H1 (cell line): ENCODE measurements around the gene RAD51B. TPM values are rescaled to one million over a fixed set of nuclear protein-coding genes. Genes with fewer than 3 reads are reported as not detected.
A peak's percentile ranks its signal among the peaks of the same experiment; 100 is the strongest.

Experiments used
- CTCF ChIA-PET: fragments of 300-600 bp; sonication (Branson Sonifier 250); formaldehyde crosslinking; loops from one replicate; lab custom pipeline; 2021; ENCODE audit not compliant: partially characterized antibody; lab: Charles Lee
- POLR2A ChIA-PET: fragments of 300-600 bp; sonication (Branson Sonifier 250); formaldehyde crosslinking; loops from one replicate; lab custom pipeline; 2021; ENCODE audit warnings: inconsistent platforms; ENCODE audit not compliant: partially characterized antibody; lab: Charles Lee
- DNase-seq, 2 experiments: peaks; one replicate each; pipeline versions ENCODE4 v3.0.0 to v3.0.0-alpha.2; 2010 to 2022; ENCODE audit warnings: low spot score in 2 of 2, low read depth in 1 of 2, mixed read lengths in 1 of 2
- FAIRE-seq: peaks from 2 replicates; lab custom pipeline; 2011; peaks lifted over from hg19 to GRCh38; lab: Jason Lieb, UNC
- H2AFZ ChIP-seq: 2 replicates; pipeline ENCODE4 v1.8.1; 2012; ENCODE audit warnings: low read length, inconsistent platforms
- H2AK5ac ChIP-seq: 2 replicates; pipeline ENCODE4 v1.6.1; 2013; ENCODE audit warnings: low read depth, low read length
- H2BK120ac ChIP-seq: replicated peaks from 2 replicates; pipeline ENCODE3; 2013; ENCODE audit warnings: low read depth, low read length, inconsistent platforms
- H2BK12ac ChIP-seq: 2 replicates; pipeline ENCODE4 v1.6.1; 2013; ENCODE audit warnings: low read depth, low read length
- H2BK15ac ChIP-seq: 2 replicates; pipeline ENCODE4 v1.6.1; 2013; ENCODE audit warnings: low read length
- H2BK20ac ChIP-seq: 2 replicates; pipeline ENCODE4 v1.6.1; 2013; ENCODE audit warnings: low read length
- H2BK5ac ChIP-seq: 2 replicates; pipeline ENCODE4 v1.6.1; 2013; ENCODE audit warnings: low read depth, low read length
- H3K14ac ChIP-seq: 2 replicates; pipeline ENCODE4 v1.6.1; 2013; ENCODE audit warnings: inconsistent platforms; ENCODE audit not compliant: insufficient read length
- H3K18ac ChIP-seq: 2 replicates; pipeline ENCODE4 v1.6.1; 2013; ENCODE audit warnings: low read length; ENCODE audit errors: extremely low read depth
- H3K23ac ChIP-seq: 2 replicates; pipeline ENCODE4 v1.6.1; 2013; ENCODE audit warnings: inconsistent platforms; ENCODE audit not compliant: insufficient read length
- H3K23me2 ChIP-seq: 2 replicates; pipeline ENCODE4 v1.6.1; 2013; ENCODE audit warnings: low read depth, low read length
- H3K27ac ChIP-seq: 2 replicates; pipeline ENCODE4 v1.6.1; 2011; ENCODE audit warnings: low read depth, low read length, inconsistent platforms
- H3K27me3 ChIP-seq, 4 experiments: replicated peaks in 1 of 4; 1 replicate in 1 of 4; 2 replicates in 3 of 4; pipeline versions ENCODE4 v1.6.1 to v1.8.1; 2011 to 2013; ENCODE audit warnings: low read length in 3 of 4, mild to moderate bottlenecking in 3 of 4, inconsistent platforms in 2 of 4, mixed read lengths in 2 of 4, moderate library complexity in 1 of 4; ENCODE audit not compliant: control insufficient read depth in 3 of 4, insufficient read depth in 3 of 4; ENCODE audit errors: extremely low read depth in 1 of 4
- H3K36me3 ChIP-seq, 4 experiments: 2 replicates each; pipeline versions ENCODE4 v1.6.1 to v1.8.1; 2011 to 2013; ENCODE audit warnings: mild to moderate bottlenecking in 4 of 4, low read length in 3 of 4, moderate library complexity in 2 of 4, control low read depth in 1 of 4, inconsistent platforms in 1 of 4; ENCODE audit not compliant: insufficient read depth in 4 of 4, control insufficient read depth in 2 of 4
- H3K4ac ChIP-seq: replicated peaks from 2 replicates; pipeline ENCODE3; 2013; ENCODE audit warnings: low read length, low read depth, mixed read lengths, inconsistent platforms; ENCODE audit not compliant: insufficient read length
- H3K4me1 ChIP-seq, 4 experiments: replicated peaks in 1 of 4; 1 replicate in 1 of 4; 2 replicates in 3 of 4; pipeline versions ENCODE4 v1.6.1 to v1.8.1; 2011 to 2013; ENCODE audit warnings: low read length in 3 of 4, inconsistent platforms in 2 of 4, mixed read lengths in 1 of 4; ENCODE audit not compliant: insufficient read depth in 4 of 4, control insufficient read depth in 3 of 4
- H3K4me2 ChIP-seq, 2 experiments: 2 replicates each; pipeline versions ENCODE4 v1.6.1 to v1.8.1; 2011 to 2013; ENCODE audit warnings: low read depth in 2 of 2, low read length in 2 of 2, control low read depth in 1 of 2, inconsistent platforms in 1 of 2, mild to moderate bottlenecking in 1 of 2; ENCODE audit not compliant: insufficient read depth in 1 of 2
- H3K4me3 ChIP-seq, 4 experiments: fragments of 200-600, 300-600 bp in 1 of 4; sonication (generic), shearing (Covaris generic), sonication (Bioruptor Twin) in 1 of 4; 2 replicates each; pipeline versions ENCODE4 v1.5.1 to v1.8.1; 2011 to 2016; ENCODE audit warnings: low read length in 4 of 4, low read depth in 3 of 4, control low read depth in 2 of 4, inconsistent platforms in 2 of 4, mild to moderate bottlenecking in 2 of 4, mixed read lengths in 1 of 4, moderate library complexity in 1 of 4; ENCODE audit not compliant: insufficient read depth in 2 of 4; ENCODE audit errors: extremely low read depth in 1 of 4
- H3K56ac ChIP-seq: replicated peaks from 2 replicates; pipeline ENCODE3; 2013; ENCODE audit warnings: low read depth, mild to moderate bottlenecking, mixed read lengths, low read length, inconsistent platforms; ENCODE audit not compliant: insufficient read length
- H3K79me1 ChIP-seq: 2 replicates; pipeline ENCODE4 v1.6.1; 2013; ENCODE audit warnings: low read depth, low read length, control low read depth
- H3K79me2 ChIP-seq, 2 experiments: 2 replicates each; pipeline versions ENCODE4 v1.6.1 to v1.8.1; 2012 to 2013; ENCODE audit warnings: low read length in 2 of 2, mild to moderate bottlenecking in 2 of 2, inconsistent platforms in 1 of 2; ENCODE audit not compliant: insufficient read depth in 2 of 2, control insufficient read depth in 1 of 2
- H3K9ac ChIP-seq, 4 experiments: replicated peaks in 1 of 4; 1 replicate in 1 of 4; 2 replicates in 3 of 4; pipeline versions ENCODE4 v1.6.1 to v1.8.1; 2011 to 2013; ENCODE audit warnings: low read depth in 3 of 4, low read length in 3 of 4, control low read depth in 2 of 4, mild to moderate bottlenecking in 2 of 4, moderate library complexity in 2 of 4, inconsistent platforms in 1 of 4; ENCODE audit errors: extremely low read depth in 1 of 4
- H3K9me3 ChIP-seq, 2 experiments: 2 replicates each; pipeline versions ENCODE4 v1.6.1 to v1.8.1; 2012 to 2013; ENCODE audit warnings: mild to moderate bottlenecking in 2 of 2, moderate library complexity in 2 of 2, control low read depth in 1 of 2, inconsistent platforms in 1 of 2, low read depth in 1 of 2, low read length in 1 of 2, mixed read lengths in 1 of 2; ENCODE audit not compliant: insufficient read depth in 2 of 2
- H4K20me1 ChIP-seq, 2 experiments: replicated peaks in 1 of 2; 2 replicates each; pipeline versions ENCODE3 to v1.8.1; 2011 to 2013; ENCODE audit warnings: inconsistent platforms in 2 of 2, low read length in 2 of 2, mild to moderate bottlenecking in 1 of 2; ENCODE audit not compliant: insufficient read depth in 2 of 2, control insufficient read depth in 1 of 2
- H4K5ac ChIP-seq: 2 replicates; pipeline ENCODE4 v1.6.1; 2013; ENCODE audit warnings: low read length, low read depth, mixed read lengths, inconsistent platforms; ENCODE audit not compliant: insufficient read length
- H4K8ac ChIP-seq: 2 replicates; pipeline ENCODE4 v1.8.0; 2013; ENCODE audit warnings: mild to moderate bottlenecking, moderate library complexity, low read length, inconsistent platforms; ENCODE audit not compliant: insufficient read depth; ENCODE audit errors: extremely low read depth
- H4K91ac ChIP-seq: replicated peaks from 2 replicates; pipeline ENCODE3; 2013; ENCODE audit warnings: low read length, mixed read lengths, inconsistent platforms; ENCODE audit not compliant: insufficient read length
- WGBS, 2 experiments: shearing (Covaris generic) in 1 of 2; methylation state at CpG; one replicate each; pipeline versions ENCODE4 v1.1.6 to v1.1.7; 2013 to 2015; ENCODE audit warnings: low lambda C conversion rate in 2 of 2, mixed read lengths in 2 of 2, inconsistent platforms in 1 of 2, low coverage in 1 of 2, missing lambda C conversion rate in 1 of 2; ENCODE audit not compliant: insufficient replicate concordance in 2 of 2, insufficient coverage in 1 of 2, insufficient read length in 1 of 2; ENCODE audit errors: extremely low coverage in 1 of 2, missing lambda C conversion rate in 1 of 2; 5-methylcytosine and 5-hydroxymethylcytosine counted together
- polyA plus RNA-seq, 7 experiments: library from polyadenylated mRNA; depleted of rRNA in 3 of 7; stranded (reverse) in 5 of 7; unstranded in 2 of 7; fragments of >200 nt in 5 of 7; fragments of 200-250 nt in 2 of 7; gene quantifications; 1 replicate in 5 of 7; 2 replicates in 1 of 7; 4 replicates in 1 of 7; pipeline versions ENCODE4 v1.2.1 to v1.2.3, GENCODE V29; 2011 to 2013; ENCODE audit warnings: missing spikeins in 2 of 7, mixed read lengths in 2 of 7
- total RNA-seq: library from RNA; stranded (reverse); fragmentation: NEBNext Ultra II Directional; extraction: Animal tissue kit (Norgen Biotek cat#: 25700); gene quantifications from 2 replicates; pipeline ENCODE4 v1.2.1, GENCODE V29; 2021

Gene RAD51B
- total and polyA plus RNA-seq, 2 of the 8 experiments (the other 6 are each of a cell fraction or from before 2014, with no cell fraction given) = 3.9 to 14.9 TPM

DNA sequence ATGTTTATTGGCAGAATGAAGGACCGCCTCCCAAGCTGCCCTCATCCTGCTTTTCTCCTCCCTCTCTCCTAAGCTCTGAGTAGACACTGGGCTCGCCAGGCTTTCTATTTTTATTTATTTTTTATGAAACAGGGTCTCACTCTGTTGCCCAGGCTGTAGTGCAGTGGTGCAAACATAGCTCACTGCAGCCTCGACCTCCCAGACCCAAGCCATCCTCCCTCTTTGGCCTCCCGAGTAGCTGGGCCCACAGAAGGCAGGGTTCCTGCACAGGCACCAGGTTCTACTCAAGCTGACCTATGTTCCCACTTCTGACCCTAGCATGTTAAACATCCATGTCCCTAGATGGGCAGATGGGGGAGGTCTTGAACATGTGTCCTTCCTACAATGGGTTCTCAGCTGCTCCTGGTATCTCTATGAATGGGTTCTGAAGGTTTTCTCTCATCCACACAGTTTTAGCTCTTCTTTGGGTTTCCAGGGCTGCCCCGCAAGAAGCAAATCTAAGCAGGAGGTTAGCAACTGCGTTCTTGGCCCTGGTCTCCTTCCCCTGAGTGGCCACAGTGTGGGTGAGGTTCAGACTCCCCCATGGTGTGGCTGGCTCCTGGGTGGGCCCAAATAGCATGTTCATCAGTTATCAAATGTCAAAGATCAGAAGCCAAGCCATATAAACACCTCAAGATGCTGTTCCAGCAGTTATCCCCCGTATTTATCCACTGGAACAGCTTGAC, 805.9 kb downstream of the RAD51B start:
- H2BK12ac ChIP-seq = no peak overlapping the region
- no peaks in the 10 kb centered on the region for H3K36me3 ChIP-seq
- no peak overlapping the region for H2AFZ ChIP-seq
- no peak overlapping the region for H3K56ac ChIP-seq
- no peak overlapping the region for H3K14ac ChIP-seq
- no peak overlapping the region for H3K9ac ChIP-seq
- no peak overlapping the region for H2AK5ac ChIP-seq
- ChIA-PET CTCF (interaction anchor here (0.9 to 1.8 kb wide), 7 partner anchors 10 to 218 kb away, joined by 3 to 6 read pairs (median 4); no protein-coding TSS in a partner anchor), POLR2A (interaction anchor here (1.2 to 1.6 kb wide), 2 partner anchors 9 to 19 kb away, joined by 3 to 5 read pairs; no protein-coding TSS in a partner anchor)
- H4K20me1 ChIP-seq = no peaks in the 10 kb centered on the region
- peaks cover 6 to 16% (median 9%) of the 10 kb centered on the region in 4 experiments; a peak in 5 of 7 replicates for H3K4me1 ChIP-seq
- H3K23me2 ChIP-seq = peaks cover 5% of the 10 kb centered on the region; the same call in 1 of the 2 replicates
- H3K27me3 ChIP-seq = no peaks in the 10 kb centered on the region
- DNase-seq (peak in 1 of 2 experiments; percentile 14), FAIRE-seq (no peak)
- 91% methylated on average over 7 of the region's 7 CpGs; no CpG with 5 or more reads in 1 of the 2 experiments for WGBS, 2 experiments
- H3K79me1 ChIP-seq = no peaks in the 10 kb centered on the region; the same call in 1 of the 2 replicates
- H4K5ac ChIP-seq = no peak overlapping the region
- H2BK15ac ChIP-seq = no peak overlapping the region
- no peak overlapping the region for H2BK5ac ChIP-seq
- no peak overlapping the region for H2BK120ac ChIP-seq
- no peak overlapping the region for H3K4me2 ChIP-seq
- H3K18ac ChIP-seq = no peak overlapping the region
- no peaks in the 10 kb centered on the region for H3K79me2 ChIP-seq
- no peak overlapping the region for H2BK20ac ChIP-seq
- H3K23ac ChIP-seq = no peak overlapping the region
- H3K27ac ChIP-seq = no peak overlapping the region
- H4K91ac ChIP-seq = no peak overlapping the region
- no peak overlapping the region for H3K4ac ChIP-seq
- no peak overlapping the region; the same call in 1 of the 2 replicates for H4K8ac ChIP-seq
- H3K9me3 ChIP-seq = no peaks in the 10 kb centered on the region
- H3K4me3 ChIP-seq = no peak overlapping the region
